Duodenal mucosa (tissue), 2 donors: ENCODE results near the gene SMPX.

Experiments used
- H3K27ac ChIP-seq: one replicate; pipeline ENCODE4 v1.7.0; 2013; ENCODE audit warnings: low read depth, low read length
- H3K27me3 ChIP-seq, 2 donors: one replicate each; pipeline ENCODE4 v1.7.0; 2013; ENCODE audit warnings: low read length in 2 of 2, control low read depth in 1 of 2; ENCODE audit not compliant: insufficient read depth in 2 of 2, control insufficient read depth in 1 of 2
- H3K36me3 ChIP-seq, 2 donors: one replicate each; pipeline ENCODE4 v1.7.0; 2013; ENCODE audit warnings: low read length in 2 of 2, control low read depth in 1 of 2; ENCODE audit not compliant: insufficient read depth in 2 of 2, control insufficient read depth in 1 of 2
- H3K4me1 ChIP-seq, 2 donors: one replicate each; pipeline ENCODE4 v1.7.0; 2013; ENCODE audit warnings: low read length in 2 of 2, control low read depth in 1 of 2; ENCODE audit not compliant: insufficient read depth in 2 of 2, control insufficient read depth in 1 of 2
- H3K4me3 ChIP-seq, 2 donors: one replicate each; pipeline ENCODE4 v1.7.0; 2013; ENCODE audit warnings: low read length in 2 of 2, low read depth in 1 of 2
- H3K9ac ChIP-seq, 2 donors: one replicate each; pipeline ENCODE4 v1.7.0; 2013; ENCODE audit warnings: low read length in 2 of 2, low read depth in 1 of 2
- H3K9me3 ChIP-seq, 2 donors: one replicate each; pipeline ENCODE4 v1.7.0; 2013; ENCODE audit warnings: low read length in 2 of 2, control low read depth in 1 of 2; ENCODE audit not compliant: control insufficient read depth in 1 of 2

Gene SMPX

GRCh38 chrX:21721195-21721594 is 36.7 kb downstream of the SMPX start:
- H3K9ac ChIP-seq: no peak overlapping the region
- H3K4me1 ChIP-seq: no peaks in the 10 kb centered on the region
- no peak overlapping the region for H3K4me3 ChIP-seq
- no peaks in the 10 kb centered on the region for H3K27me3 ChIP-seq
- no peaks in the 10 kb centered on the region for H3K9me3 ChIP-seq
- no peak overlapping the region for H3K27ac ChIP-seq
- no peaks in the 10 kb centered on the region for H3K36me3 ChIP-seq

- H3K9ac ChIP-seq: no peak overlapping the region
- no peaks in the 10 kb centered on the region for H3K4me1 ChIP-seq
- no peaks in the 10 kb centered on the region for H3K36me3 ChIP-seq
- H3K27me3 ChIP-seq: no peaks in the 10 kb centered on the region
- no peak overlapping the region for H3K27ac ChIP-seq
- H3K4me3 ChIP-seq: no peak overlapping the region
- H3K9me3 ChIP-seq: no peaks in the 10 kb centered on the region
Measured at GRCh38 chrX:21718575-21718974, 39.3 kb downstream of the SMPX start.

- no peak overlapping the region for H3K4me3 ChIP-seq
- no peak overlapping the region for H3K9ac ChIP-seq
- H3K27me3 ChIP-seq: no peaks in the 10 kb centered on the region
- H3K4me1 ChIP-seq: no peaks in the 10 kb centered on the region
- H3K27ac ChIP-seq: no peak overlapping the region
- no peaks in the 10 kb centered on the region for H3K36me3 ChIP-seq
- H3K9me3 ChIP-seq: no peaks in the 10 kb centered on the region
Measured at GRCh38 chrX:21717802-21718201, 40.1 kb downstream of the SMPX start.

GRCh38 chrX:21715825-21716224 is 42.1 kb downstream of the SMPX start:
- no peaks in the 10 kb centered on the region for H3K27me3 ChIP-seq
- H3K9me3 ChIP-seq: no peaks in the 10 kb centered on the region
- H3K4me1 ChIP-seq: no peaks in the 10 kb centered on the region
- H3K36me3 ChIP-seq: no peaks in the 10 kb centered on the region
- H3K4me3 ChIP-seq: no peak overlapping the region
- no peak overlapping the region for H3K9ac ChIP-seq
- H3K27ac ChIP-seq: no peak overlapping the region

- Histone ChIP-seq H3K27me3 (no peaks in the 10 kb centered on the region), H3K36me3 (no peaks in the 10 kb centered on the region), H3K27ac (no peak overlapping the region), H3K4me3 (no peak overlapping the region), H3K9me3 (no peaks in the 10 kb centered on the region), H3K9ac (no peak overlapping the region), H3K4me1 (no peaks in the 10 kb centered on the region)
Measured at GRCh38 chrX:21715337-21715736, 42.6 kb downstream of the SMPX start.

- H3K9ac ChIP-seq: no peak overlapping the region
- H3K27me3 ChIP-seq: no peaks in the 10 kb centered on the region
- no peak overlapping the region for H3K27ac ChIP-seq
- H3K36me3 ChIP-seq: no peaks in the 10 kb centered on the region
- H3K9me3 ChIP-seq: no peaks in the 10 kb centered on the region
- H3K4me1 ChIP-seq: no peaks in the 10 kb centered on the region
- no peak overlapping the region for H3K4me3 ChIP-seq
Measured at GRCh38 chrX:21711848-21712197, 46.1 kb downstream of the SMPX start.

GRCh38 chrX:21711129-21711847 is 46.6 kb downstream of the SMPX start:
- Histone ChIP-seq H3K9ac (no peak overlapping the region), H3K4me1 (no peaks in the 10 kb centered on the region), H3K27me3 (no peaks in the 10 kb centered on the region), H3K27ac (no peak overlapping the region), H3K36me3 (no peaks in the 10 kb centered on the region), H3K9me3 (no peaks in the 10 kb centered on the region), H3K4me3 (no peak overlapping the region)

- Histone ChIP-seq H3K27ac (no peak overlapping the region), H3K9ac (no peak overlapping the region), H3K4me3 (no peak overlapping the region), H3K36me3 (no peaks in the 10 kb centered on the region), H3K9me3 (no peaks in the 10 kb centered on the region), H3K4me1 (peaks cover 0 to 5% of the 10 kb centered on the region in 2 donors), H3K27me3 (no peaks in the 10 kb centered on the region)
Measured at GRCh38 chrX:21708116-21708515, 49.8 kb downstream of the SMPX start.

- Histone ChIP-seq H3K36me3 (no peaks in the 10 kb centered on the region), H3K9ac (no peak overlapping the region), H3K9me3 (no peaks in the 10 kb centered on the region), H3K27ac (no peak overlapping the region), H3K4me1 (peaks cover 0 to 5% of the 10 kb centered on the region in 2 donors), H3K4me3 (no peak overlapping the region), H3K27me3 (no peaks in the 10 kb centered on the region)
Measured at GRCh38 chrX:21705225-21705624, 52.7 kb downstream of the SMPX start.

GRCh38 chrX:21702725-21703124 is 55.2 kb downstream of the SMPX start:
- Histone ChIP-seq H3K27me3 (no peaks in the 10 kb centered on the region), H3K9ac (no peak overlapping the region), H3K36me3 (no peaks in the 10 kb centered on the region), H3K4me1 (peaks cover 0 to 5% of the 10 kb centered on the region in 2 donors), H3K9me3 (no peaks in the 10 kb centered on the region), H3K4me3 (no peak overlapping the region), H3K27ac (no peak overlapping the region)

- H3K9ac ChIP-seq: no peak overlapping the region
- no peaks in the 10 kb centered on the region for H3K27me3 ChIP-seq
- no peaks in the 10 kb centered on the region for H3K36me3 ChIP-seq
- no peak overlapping the region for H3K27ac ChIP-seq
- H3K4me3 ChIP-seq: no peak overlapping the region
- H3K9me3 ChIP-seq: no peaks in the 10 kb centered on the region
- peaks cover 0 to 5% of the 10 kb centered on the region in 2 donors for H3K4me1 ChIP-seq
Measured at GRCh38 chrX:21700967-21701366, 56.9 kb downstream of the SMPX start.
